Mesenchymal stem cell (in vitro differentiated cells and primary cell): ENCODE results near the gene HCK.

ENCODE experiments used
- DNase-seq: peaks from one replicate; pipeline ENCODE4 v3.0.0-alpha.2; 2013
- H2AFZ ChIP-seq: one replicate; pipeline ENCODE4 v1.6.1; 2013; ENCODE audit warnings: low read depth, mild to moderate bottlenecking, control low read depth, inconsistent platforms, low read length, moderate library complexity
- H2AK5ac ChIP-seq: 2 replicates; pipeline ENCODE4 v1.6.1; 2013; ENCODE audit warnings: low read length, moderate library complexity, mild to moderate bottlenecking, inconsistent platforms; ENCODE audit not compliant: severe bottlenecking
- H2BK120ac ChIP-seq: one replicate; pipeline ENCODE4 v1.6.1; 2013; ENCODE audit warnings: low read depth, mild to moderate bottlenecking, inconsistent platforms, low read length, moderate library complexity
- H2BK12ac ChIP-seq, 2 experiments: one replicate each; pipeline ENCODE4 v1.6.1; 2013; ENCODE audit warnings: inconsistent platforms in 2 of 2, low read length in 2 of 2, mild to moderate bottlenecking in 2 of 2, moderate library complexity in 2 of 2, control low read depth in 1 of 2
- H2BK15ac ChIP-seq: one replicate; pipeline ENCODE4 v1.6.1; 2013; ENCODE audit warnings: mild to moderate bottlenecking, low read depth, inconsistent platforms; ENCODE audit not compliant: poor library complexity, severe bottlenecking
- H2BK5ac ChIP-seq: 2 replicates; pipeline ENCODE4 v1.6.1; 2013; ENCODE audit warnings: low read depth, mild to moderate bottlenecking, low read length, control low read depth, inconsistent platforms; ENCODE audit not compliant: poor library complexity, severe bottlenecking
- H3K14ac ChIP-seq, 2 experiments: one replicate each; pipeline ENCODE4 v1.6.1; 2013; ENCODE audit warnings: inconsistent platforms in 2 of 2, low read length in 2 of 2, control low read depth in 1 of 2, mild to moderate bottlenecking in 1 of 2, moderate library complexity in 1 of 2
- H3K18ac ChIP-seq, 2 experiments: one replicate each; pipeline ENCODE4 v1.6.1; 2013; ENCODE audit warnings: inconsistent platforms in 2 of 2, low read length in 2 of 2, control low read depth in 1 of 2, low read depth in 1 of 2, mild to moderate bottlenecking in 1 of 2
- H3K23ac ChIP-seq, 2 experiments: one replicate each; pipeline ENCODE4 v1.6.1; 2013; ENCODE audit warnings: inconsistent platforms in 2 of 2, low read length in 2 of 2, mild to moderate bottlenecking in 2 of 2, moderate library complexity in 2 of 2, control low read depth in 1 of 2
- H3K27ac ChIP-seq: 2 replicates; pipeline ENCODE4 v1.5.1; 2013; ENCODE audit warnings: mild to moderate bottlenecking, moderate library complexity, low read length, control low read depth, inconsistent platforms; ENCODE audit not compliant: poor library complexity, severe bottlenecking
- H3K27me3 ChIP-seq, 2 experiments: 2 replicates each; pipeline versions ENCODE4 v1.6.1 to v1.7.0; 2013; ENCODE audit warnings: low read length in 2 of 2, mild to moderate bottlenecking in 2 of 2, moderate library complexity in 2 of 2, control low read depth in 1 of 2, inconsistent platforms in 1 of 2; ENCODE audit not compliant: control insufficient read depth in 1 of 2, insufficient read depth in 1 of 2
- H3K36me3 ChIP-seq, 2 experiments: 2 replicates each; pipeline versions ENCODE4 v1.6.1 to v1.7.0; 2013; ENCODE audit warnings: low read length in 2 of 2, control low read depth in 1 of 2, inconsistent platforms in 1 of 2, low read depth in 1 of 2, mild to moderate bottlenecking in 1 of 2; ENCODE audit not compliant: insufficient read depth in 2 of 2, control insufficient read depth in 1 of 2
- H3K4ac ChIP-seq, 2 experiments: one replicate each; pipeline ENCODE4 v1.6.1; 2013; ENCODE audit warnings: inconsistent platforms in 2 of 2, low read length in 2 of 2, mild to moderate bottlenecking in 2 of 2, moderate library complexity in 2 of 2, control low read depth in 1 of 2, low read depth in 1 of 2
- H3K4me1 ChIP-seq: 2 replicates; pipeline ENCODE4 v1.6.1; 2013; ENCODE audit warnings: low read depth, low read length, control low read depth; ENCODE audit not compliant: control insufficient read depth, insufficient read depth
- H3K4me2 ChIP-seq: 2 replicates; pipeline ENCODE4 v1.6.1; 2013; ENCODE audit warnings: low read length, mild to moderate bottlenecking, inconsistent platforms; ENCODE audit not compliant: poor library complexity, severe bottlenecking
- H3K4me3 ChIP-seq, 2 experiments: 2 replicates each; pipeline versions ENCODE4 v1.5.1 to v1.7.0; 2013; ENCODE audit warnings: low read length in 2 of 2, mild to moderate bottlenecking in 2 of 2, control low read depth in 1 of 2, low read depth in 1 of 2; ENCODE audit not compliant: insufficient read depth in 1 of 2
- H3K79me1 ChIP-seq: replicated peaks from 2 replicates; pipeline ENCODE4 v1.6.1; 2013; ENCODE audit warnings: mild to moderate bottlenecking, control low read depth, low read length, inconsistent platforms; ENCODE audit not compliant: poor library complexity, severe bottlenecking
- H3K9ac ChIP-seq: 2 replicates; pipeline ENCODE4 v1.7.0; 2013; ENCODE audit warnings: mild to moderate bottlenecking, low read length, moderate library complexity
- H3K9me3 ChIP-seq: 2 replicates; pipeline ENCODE4 v1.7.0; 2013; ENCODE audit warnings: mild to moderate bottlenecking, low read length; ENCODE audit not compliant: control insufficient read depth
- H4K8ac ChIP-seq: one replicate; pipeline ENCODE4 v1.6.1; 2013; ENCODE audit warnings: inconsistent platforms, mild to moderate bottlenecking, low read length, moderate library complexity
- H4K91ac ChIP-seq: one replicate; pipeline ENCODE4 v1.6.1; 2013; ENCODE audit warnings: mild to moderate bottlenecking, low read length, inconsistent platforms
- WGBS: methylation state at CpG from one replicate; pipeline ENCODE4 v1.1.7; 2013; ENCODE audit warnings: mixed read lengths; 5-methylcytosine and 5-hydroxymethylcytosine counted together

Gene HCK

DNA sequence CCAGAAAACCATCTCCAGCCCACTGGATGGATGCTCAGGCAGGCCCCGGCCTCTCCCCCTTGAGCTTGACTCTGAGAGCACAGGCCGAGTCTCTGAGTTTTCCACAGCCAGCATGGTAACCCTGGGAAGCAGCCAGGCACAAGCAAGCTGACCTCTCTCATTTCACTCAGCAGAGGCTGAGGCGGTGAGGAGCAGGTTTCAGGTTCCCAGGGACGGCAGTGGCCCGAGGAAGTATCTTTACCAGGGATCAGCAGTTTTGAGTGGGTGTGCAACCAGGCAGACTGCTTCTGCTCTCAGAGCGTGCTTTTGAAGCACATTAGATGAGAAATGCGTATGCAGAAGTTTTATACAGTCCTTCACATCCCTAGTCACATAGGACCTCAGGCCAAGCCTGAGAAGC is 12.6 kb downstream of the HCK start:
- no peak for DNase-seq
- Histone ChIP-seq H3K9ac (no peak overlapping the region), H2BK120ac (no peak overlapping the region), H2BK12ac (no peak overlapping the region), H3K4me3 (no peak overlapping the region), H3K4ac (no peak overlapping the region), H3K4me1 (peaks cover 11% of the 10 kb centered on the region), H3K18ac (no peak overlapping the region), H3K79me1 (no peaks in the 10 kb centered on the region), H4K8ac (no peak overlapping the region), H2BK5ac (no peak overlapping the region), H3K4me2 (no peak overlapping the region), H2BK15ac (no peak overlapping the region), H2AK5ac (no peak overlapping the region), H3K27ac (no peak overlapping the region), H2AFZ (no peak overlapping the region), H3K36me3 (no peaks in the 10 kb centered on the region), H4K91ac (no peak overlapping the region), H3K9me3 (no peaks in the 10 kb centered on the region), H3K23ac (no peak overlapping the region), H3K27me3 (peaks cover 34 to 54% of the 10 kb centered on the region in 2 experiments), H3K14ac (no peak overlapping the region)
- WGBS = 70% methylated on average over 7 of the region's 7 CpGs

DNA sequence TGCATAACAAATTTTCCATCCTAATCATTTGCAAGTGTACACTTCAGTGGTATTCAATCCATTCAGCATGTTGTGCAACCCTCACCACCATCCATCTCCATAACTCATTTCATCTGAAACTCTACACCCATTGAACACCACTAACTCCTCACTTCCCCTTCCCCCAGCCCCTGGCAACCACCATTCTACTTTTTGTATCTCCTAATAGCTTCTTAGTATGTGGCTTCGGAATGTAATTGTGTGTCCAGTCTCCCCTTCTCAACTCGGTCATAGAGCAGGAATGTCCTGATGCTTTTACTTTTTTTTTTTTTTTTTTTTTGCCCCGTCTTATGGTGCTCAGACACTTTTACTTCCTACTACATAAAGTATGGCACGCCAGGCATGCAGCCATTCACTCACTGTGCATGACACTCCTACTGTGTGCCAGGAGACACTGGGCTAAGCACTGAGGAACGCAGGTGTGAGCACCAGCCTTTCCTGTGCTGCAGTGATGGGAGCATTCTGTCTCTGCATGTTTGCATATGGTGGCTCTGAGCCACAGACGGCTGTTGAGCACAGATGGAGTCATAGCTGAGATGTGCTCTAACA is 15.3 kb downstream of the HCK start:
- H2BK15ac ChIP-seq = no peak overlapping the region
- H3K36me3 ChIP-seq = no peaks in the 10 kb centered on the region
- WGBS = 54% methylated on average over 6 of the region's 6 CpGs
- peak overlapping the region; percentile 6 for H3K27ac ChIP-seq
- peaks cover 11% of the 10 kb centered on the region for H3K4me1 ChIP-seq
- peak overlapping the region in 1 of 2 experiments; percentile 35 for H3K4me3 ChIP-seq
- H2AK5ac ChIP-seq = no peak overlapping the region
- no peak overlapping the region for H3K18ac ChIP-seq
- H3K14ac ChIP-seq = no peak overlapping the region
- no peak overlapping the region for H3K23ac ChIP-seq
- H3K4me2 ChIP-seq = no peak overlapping the region
- no peak overlapping the region for H3K4ac ChIP-seq
- peak; percentile 84 for DNase-seq
- H2BK120ac ChIP-seq = no peak overlapping the region
- H2AFZ ChIP-seq = no peak overlapping the region
- peaks cover 39 to 55% of the 10 kb centered on the region in 2 experiments for H3K27me3 ChIP-seq
- H3K79me1 ChIP-seq = no peaks in the 10 kb centered on the region
- H2BK5ac ChIP-seq = no peak overlapping the region
- H3K9ac ChIP-seq = no peak overlapping the region
- no peak overlapping the region for H4K91ac ChIP-seq
- H2BK12ac ChIP-seq = no peak overlapping the region
- no peaks in the 10 kb centered on the region for H3K9me3 ChIP-seq
- H4K8ac ChIP-seq = no peak overlapping the region

GRCh38 chr20:32068174-32068573 is 16.1 kb downstream of the HCK start:
- no CpG with 5 or more reads among the region's 2 CpGs for WGBS
- Histone ChIP-seq H2AK5ac (peak overlapping the region; percentile 15), H2AFZ (no peak overlapping the region)

DNA sequence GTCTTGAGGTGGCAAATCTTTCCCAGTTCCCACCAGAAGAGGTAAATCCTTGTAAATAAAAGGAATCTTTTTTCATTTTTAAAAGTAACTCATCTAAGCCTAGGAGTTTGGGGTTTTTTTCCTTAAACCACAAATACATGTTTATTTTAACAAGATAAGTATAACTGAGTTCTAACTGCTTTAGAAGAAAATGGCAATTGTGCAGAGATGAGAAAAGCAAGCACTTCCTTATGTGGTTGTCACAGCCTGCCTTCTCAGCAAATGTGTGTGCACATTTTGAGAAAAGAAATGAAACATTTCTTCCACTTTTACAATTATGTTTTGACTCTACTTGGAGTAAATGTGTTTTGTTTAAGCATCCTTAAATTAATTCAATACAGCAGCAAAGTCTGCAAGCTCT is 17.7 kb downstream of the HCK start:
- Histone ChIP-seq H3K14ac (no peak overlapping the region), H3K23ac (no peak overlapping the region), H2BK5ac (no peak overlapping the region), H3K18ac (no peak overlapping the region), H2BK120ac (no peak overlapping the region), H4K8ac (no peak overlapping the region), H3K4ac (no peak overlapping the region), H3K27me3 (peaks cover 39 to 58% of the 10 kb centered on the region in 2 experiments), H3K4me1 (peaks cover 11% of the 10 kb centered on the region), H3K4me3 (no peak overlapping the region), H3K27ac (no peak overlapping the region), H2AK5ac (no peak overlapping the region), H3K9ac (no peak overlapping the region), H3K4me2 (no peak overlapping the region), H2BK12ac (no peak overlapping the region), H3K36me3 (no peaks in the 10 kb centered on the region), H2BK15ac (no peak overlapping the region), H2AFZ (no peak overlapping the region), H4K91ac (no peak overlapping the region), H3K9me3 (no peaks in the 10 kb centered on the region), H3K79me1 (no peaks in the 10 kb centered on the region)
- peak; percentile 24 for DNase-seq

More at GRCh38 chr20:32068174-32068573, 16.1 kb downstream of the HCK start:
- H2BK15ac ChIP-seq = no peak overlapping the region
- DNase-seq = no peak
- H2BK5ac ChIP-seq = no peak overlapping the region
- no peaks in the 10 kb centered on the region for H3K36me3 ChIP-seq
- H3K27me3 ChIP-seq = peaks cover 33 to 55% of the 10 kb centered on the region in 2 experiments
- H3K14ac ChIP-seq = no peak overlapping the region
- no peak overlapping the region for H3K4me2 ChIP-seq
- H3K4me1 ChIP-seq = peaks cover 11% of the 10 kb centered on the region
- H3K18ac ChIP-seq = no peak overlapping the region
- H4K8ac ChIP-seq = no peak overlapping the region
- H2BK12ac ChIP-seq = peak overlapping the region in 1 of 2 experiments; percentile 51
- H2BK120ac ChIP-seq = no peak overlapping the region
- no peaks in the 10 kb centered on the region for H3K9me3 ChIP-seq
- H3K23ac ChIP-seq = peak overlapping the region in 1 of 2 experiments; percentile 14
- no peak overlapping the region for H4K91ac ChIP-seq
- H3K4ac ChIP-seq = no peak overlapping the region
- no peaks in the 10 kb centered on the region for H3K79me1 ChIP-seq
- H3K9ac ChIP-seq = no peak overlapping the region
- H3K27ac ChIP-seq = no peak overlapping the region
- H3K4me3 ChIP-seq = no peak overlapping the region
